ENCODE data around the gene CLSTN1.
"Not testable (repeated sequence)": the region's sequence is repeated elsewhere in the genome, so short reads cannot be mapped to it uniquely, and the experiment has no call there.

The CLSTN1 gene

GRCh38 chr1:9760824-9761223 lies 62.9 kb downstream of the CLSTN1 start:
- DNase-seq: no peak

GRCh38 chr1:9759939-9760338 lies 63.8 kb downstream of the CLSTN1 start:
- no peak for DNase-seq

GRCh38 chr1:9758559-9759121 lies 65.1 kb downstream of the CLSTN1 start:
- DNase-seq: no peak

DNA sequence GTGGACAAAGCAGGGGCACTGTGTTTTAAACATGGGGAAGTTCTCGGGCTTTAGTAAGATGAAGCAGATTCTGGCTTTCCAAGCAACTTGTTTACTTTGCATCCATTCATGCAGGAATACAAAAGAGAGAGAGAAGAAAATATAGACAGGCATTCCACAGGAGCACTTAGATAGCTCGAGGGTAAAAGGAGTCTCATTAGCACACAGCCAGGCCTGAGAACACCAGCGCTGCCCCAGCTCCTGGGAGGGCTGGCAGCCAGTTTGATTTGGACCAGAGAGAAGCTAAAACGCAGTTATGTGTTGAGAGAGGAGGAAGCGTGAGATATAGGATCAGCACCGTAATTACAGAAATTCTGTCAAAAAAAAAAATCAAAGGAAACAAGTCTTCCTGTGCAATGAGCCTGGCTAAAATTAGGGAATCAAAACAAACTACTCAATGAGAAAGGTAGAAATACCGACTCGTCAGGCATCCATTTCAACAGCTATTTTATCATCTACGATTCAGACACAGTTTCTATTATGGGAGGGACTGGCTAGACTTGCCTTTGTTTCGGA lies 68.2 kb downstream of the CLSTN1 start:
- DNase-seq: no peak

- no peak for DNase-seq
Measured at GRCh38 chr1:9753121-9753531, 70.6 kb downstream of the CLSTN1 start.

DNA sequence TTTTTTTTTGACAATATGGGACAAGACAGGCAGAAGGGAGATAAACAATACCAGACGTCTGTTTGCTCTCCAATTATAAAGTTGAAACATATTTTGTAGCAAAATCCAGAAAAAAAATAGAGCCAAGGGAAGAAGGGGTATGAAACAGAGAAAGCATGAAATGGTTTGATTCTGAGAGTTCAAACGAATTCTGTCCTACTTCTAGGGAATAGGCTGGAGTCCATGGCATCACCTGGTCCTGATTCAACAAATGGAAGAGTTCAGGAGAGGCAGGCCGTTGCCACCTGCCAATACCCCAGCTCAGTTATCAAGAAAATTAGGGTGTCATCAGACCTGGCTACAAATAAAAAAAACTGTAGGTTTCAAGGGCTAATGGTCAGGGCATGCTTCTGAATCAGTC lies 71.8 kb downstream of the CLSTN1 start:
- no peak for DNase-seq

GRCh38 chr1:9749361-9749760 lies 74.4 kb downstream of the CLSTN1 start:
- DNase-seq: no peak

DNA sequence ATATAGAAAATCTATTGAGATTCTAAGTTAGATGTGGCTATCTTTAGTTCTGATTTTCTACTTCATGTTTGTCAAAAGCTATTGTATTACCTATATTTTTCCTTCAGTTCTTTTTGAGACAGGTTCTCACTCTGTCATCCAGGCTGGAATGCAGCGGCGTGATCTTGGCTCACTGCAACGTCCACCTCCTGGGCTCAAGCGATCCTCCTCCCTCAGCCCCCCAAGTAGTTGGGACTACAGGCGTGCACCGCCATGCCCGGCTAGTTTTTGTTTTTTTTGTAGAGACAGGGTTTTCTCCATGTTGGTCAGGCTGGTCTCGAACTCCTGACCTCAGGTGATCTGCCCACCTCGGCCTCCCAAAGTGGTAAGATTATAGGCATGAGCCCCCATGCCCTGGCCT lies 75.4 kb downstream of the CLSTN1 start:
- not testable (repeated sequence) for DNase-seq

DNA sequence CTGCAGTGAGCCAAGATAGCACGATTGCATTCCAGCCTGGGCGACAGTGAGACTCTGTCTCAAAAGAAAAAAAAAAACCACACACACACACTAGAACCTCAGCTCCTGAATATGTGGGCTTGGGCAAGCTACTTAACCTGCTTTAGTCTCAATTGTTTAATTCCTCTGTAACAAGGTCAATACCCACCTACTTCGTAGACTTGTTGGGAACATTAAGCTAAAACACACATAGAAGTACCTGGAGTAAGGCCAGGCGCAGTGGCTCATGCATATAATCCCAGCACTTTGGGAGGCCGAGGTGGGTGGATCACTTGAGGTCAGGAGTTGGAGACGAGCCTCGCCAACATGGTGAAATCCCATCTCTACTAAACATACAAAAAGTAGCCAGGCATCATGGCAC lies 77.1 kb downstream of the CLSTN1 start:
- DNase-seq: no peak

DNA sequence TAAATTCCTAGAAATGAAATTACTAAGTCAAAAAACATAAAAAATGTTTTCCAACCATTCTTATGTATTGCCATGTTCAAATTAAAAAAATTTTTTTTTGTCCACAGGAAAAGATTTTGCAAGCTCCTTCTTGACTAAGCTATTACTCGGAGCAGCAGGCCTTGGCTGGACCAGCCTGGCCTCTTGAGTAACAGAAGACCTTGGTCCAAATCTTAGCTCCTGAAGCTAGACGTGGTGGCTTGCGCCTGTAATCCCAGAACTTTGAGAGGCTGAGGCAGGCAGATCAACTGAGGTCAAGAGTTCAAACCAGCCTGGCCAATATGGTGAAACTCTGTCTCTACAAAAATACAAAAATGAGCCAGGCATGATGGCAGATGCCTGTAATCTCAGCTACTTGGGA lies 77.6 kb downstream of the CLSTN1 start:
- DNase-seq: no peak

- DNase-seq: no peak
Measured at GRCh38 chr1:9744106-9744799, 79.5 kb downstream of the CLSTN1 start.

GRCh38 chr1:9737671-9738070 lies 86.1 kb downstream of the CLSTN1 start:
- DNase-seq: no peak

GRCh38 chr1:9737057-9737456 lies 86.7 kb downstream of the CLSTN1 start:
- DNase-seq: no peak

DNA sequence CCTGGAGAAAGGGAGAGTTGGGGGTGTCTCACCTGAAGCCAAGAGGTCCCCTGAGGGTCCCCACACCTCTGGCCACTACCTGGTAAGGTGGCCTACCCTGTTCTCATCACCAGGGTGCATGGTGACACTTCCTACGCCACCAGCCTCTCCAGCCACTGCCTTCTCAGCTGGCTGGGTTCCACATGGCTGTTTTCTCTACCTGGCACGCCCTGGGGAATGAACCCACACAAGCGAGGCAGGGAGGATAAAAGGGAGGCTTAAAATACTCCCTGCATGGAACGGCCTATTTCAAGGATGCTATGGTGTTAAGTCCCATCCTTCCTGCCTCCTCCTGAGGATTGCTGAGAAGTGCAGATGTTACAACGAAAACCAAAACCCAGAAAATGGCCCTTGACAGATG lies 87.5 kb downstream of the CLSTN1 start:
- DNase-seq: no peak

GRCh38 chr1:9735800-9736199 lies 88.0 kb downstream of the CLSTN1 start:
- no peak for DNase-seq

DNA sequence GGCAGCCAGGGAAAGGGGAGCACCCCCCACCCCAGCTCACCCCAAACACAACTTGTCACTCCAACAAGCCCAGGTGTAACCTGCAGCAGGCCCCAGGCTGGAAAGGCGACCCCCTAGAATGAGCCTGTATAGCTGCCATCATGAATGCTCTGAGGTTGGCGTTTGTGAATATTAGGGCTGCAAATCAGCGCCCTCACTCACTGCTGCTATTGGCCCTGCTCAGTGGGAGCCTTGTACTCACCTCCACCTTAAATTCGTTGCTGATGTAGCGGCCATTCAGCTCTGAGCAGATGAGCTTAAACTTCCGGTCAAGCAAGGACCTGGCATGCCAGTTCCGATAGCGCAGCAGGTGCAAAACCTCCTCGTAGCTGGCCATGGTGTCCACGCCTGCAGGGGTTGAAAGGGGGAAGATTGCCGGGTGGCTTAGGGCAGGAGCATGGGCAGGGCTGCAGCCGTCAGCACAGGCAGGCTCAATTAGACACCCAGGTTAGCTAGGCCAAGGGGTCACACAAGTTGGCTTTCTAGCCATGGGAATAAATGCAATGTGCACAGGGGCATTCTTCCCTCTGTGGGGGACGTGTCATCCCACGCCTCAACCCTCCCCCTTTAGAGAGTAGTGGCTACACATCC lies 90.5 kb downstream of the CLSTN1 start:
- no peak for DNase-seq

- no peak for DNase-seq
Measured at GRCh38 chr1:9732123-9732971, 91.4 kb downstream of the CLSTN1 start.

- DNase-seq: no peak
Measured at GRCh38 chr1:9731561-9731960, 92.2 kb downstream of the CLSTN1 start.

- no peak for DNase-seq
Measured at GRCh38 chr1:9731051-9731537, 92.7 kb downstream of the CLSTN1 start.

DNA sequence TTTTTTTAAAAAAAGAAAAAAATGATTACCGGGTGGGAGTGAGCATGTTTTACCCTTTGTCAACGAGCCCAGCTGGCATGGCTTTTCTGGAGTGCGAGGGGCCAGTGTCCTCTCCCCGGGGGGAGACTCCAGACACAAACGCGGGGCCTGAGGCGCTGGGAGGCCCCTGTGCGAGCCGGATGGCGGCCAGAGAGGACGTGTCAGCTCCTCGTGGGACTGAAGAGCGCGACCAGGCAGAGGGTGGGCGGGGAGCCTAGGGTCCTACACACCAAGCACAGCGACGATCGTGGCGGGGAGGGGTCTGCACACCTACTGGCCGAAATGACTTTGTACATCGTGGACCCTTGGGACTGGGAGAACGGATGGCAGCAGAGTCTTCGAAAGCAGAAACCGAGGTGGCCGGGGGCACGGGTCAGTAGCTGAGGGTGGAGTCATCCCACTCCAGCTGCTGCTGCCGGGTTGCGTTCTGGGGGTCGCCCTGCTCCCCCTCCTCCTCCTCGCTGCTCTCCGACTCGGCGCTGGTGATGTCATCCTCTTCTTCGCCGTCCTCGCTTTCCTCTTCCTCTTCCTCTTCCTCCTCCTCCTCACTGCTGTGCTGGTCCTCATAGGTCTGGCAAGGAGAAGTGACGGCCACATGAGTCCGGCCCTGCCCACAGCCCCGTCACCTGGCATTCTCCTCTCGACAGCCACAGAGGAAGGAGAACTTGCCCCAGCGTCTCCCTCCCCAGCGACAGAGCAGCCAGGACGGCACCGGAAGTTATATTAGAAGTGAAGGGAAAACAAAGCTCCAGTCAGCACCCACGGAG lies 93.5 kb downstream of the CLSTN1 start:
- DNase-seq: no peak

GRCh38 chr1:9729523-9729922 lies 94.2 kb downstream of the CLSTN1 start:
- DNase-seq: no peak
